SK-N-MC (cell line): ENCODE results near the gene DIP2C.

ENCODE experiments used
- EZH2 ChIP-seq: fragments of 200-600 bp; sonication (generic); IDR thresholded peaks from one replicate; pipeline ENCODE4 v1.6.1; 2017; ENCODE audit warnings: antibody characterized with exemption
- POLR2AphosphoS5 ChIP-seq: IDR thresholded peaks from 2 replicates; pipeline ENCODE4 v1.6.1; 2012; ENCODE audit warnings: mild to moderate bottlenecking, low read depth, low read length, borderline replicate concordance

DNA sequence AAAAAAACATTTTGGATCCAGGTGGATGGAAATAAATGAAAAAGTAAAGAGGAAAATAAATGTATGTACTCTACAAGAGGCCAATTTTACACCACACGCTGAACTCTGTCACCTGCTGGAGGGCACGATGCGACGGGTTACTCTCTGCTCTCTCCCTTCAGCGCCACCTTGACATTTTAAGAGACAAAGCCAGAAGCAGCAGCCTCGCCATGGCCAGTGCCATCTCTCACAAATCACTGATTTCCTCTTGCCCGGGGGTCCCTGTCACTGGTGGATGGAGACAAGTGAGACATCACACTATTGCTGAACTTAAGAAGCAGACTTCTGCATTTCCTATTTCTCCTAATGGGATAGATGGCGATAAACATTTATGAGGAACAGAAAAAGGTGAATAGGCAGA lies 364.2 kb downstream of the DIP2C start:
- no peak for TF ChIP-seq EZH2
- TF ChIP-seq POLR2AphosphoS5 = no peak
